K562 (cell line): ENCODE measurements around the gene DMD. TPM values are rescaled to one million over a fixed set of nuclear protein-coding genes. Genes with fewer than 3 reads are reported as not detected.

ENCODE experiments used
- ATAC-seq: fragments of 200-7000 bp; cut with Tn5 transposase; 3 replicates; pipeline ENCODE4 v1.9.1; 2020; ENCODE audit warnings: moderate library complexity
- BruUV-seq: library from RNA; stranded (reverse); fragments of 400-500 nt; replicated peaks from 2 replicates; lab custom pipeline; 2021; lab: Mats Ljungman, UMichigan
- CTCF ChIA-PET: fragments of 300-600 bp; formaldehyde crosslinking; extraction: SDS; loops from one replicate; lab custom pipeline; 2021; ENCODE audit warnings: low intra/inter-chr PET ratio; lab: Yijun Ruan, JAX
- POLR2A ChIA-PET: fragments of 300-600, 350-650 bp; sonication (Branson Sonifier 250); formaldehyde crosslinking; extraction: SDS; loops from one replicate; lab custom pipeline; 2021; ENCODE audit warnings: antibody characterized with exemption, inconsistent platforms; lab: Yijun Ruan, JAX
- DNase-seq, 4 experiments: peaks; one replicate each; pipeline versions ENCODE4 v3.0.0 to v3.0.0-alpha.2; 2011 to 2018; ENCODE audit warnings: low spot score in 3 of 4, mixed read lengths in 3 of 4; ENCODE audit errors: extremely low read depth in 1 of 4
- FAIRE-seq: peaks from 2 replicates; lab custom pipeline; 2011; peaks lifted over from hg19 to GRCh38; lab: Jason Lieb, UNC
- H2AFZ ChIP-seq: 2 replicates; pipeline ENCODE4 v1.6.0; 2011; ENCODE audit warnings: low read depth, low read length, control low read depth, inconsistent platforms
- H3K27ac ChIP-seq: fragments of 200-600 bp; 3 replicates; pipeline ENCODE4 v1.8.0; 2011; ENCODE audit warnings: low read depth, mild to moderate bottlenecking, control low read depth, inconsistent platforms, low read length, moderate library complexity, mixed read lengths; ENCODE audit errors: extremely low read depth
- H3K27me3 ChIP-seq, 2 experiments: fragments of 300-600 bp in 1 of 2; 2 replicates in 1 of 2; 3 replicates in 1 of 2; pipeline versions ENCODE4 v1.6.0 to v1.8.0; 2011; ENCODE audit warnings: inconsistent platforms in 2 of 2, low read length in 2 of 2, mild to moderate bottlenecking in 1 of 2, mixed read lengths in 1 of 2, moderate library complexity in 1 of 2; ENCODE audit not compliant: control insufficient read depth in 2 of 2, insufficient read depth in 2 of 2
- H3K36me3 ChIP-seq: fragments of 300-600 bp; 3 replicates; pipeline ENCODE4 v1.8.0; 2011; ENCODE audit warnings: mild to moderate bottlenecking, low read length, inconsistent platforms; ENCODE audit not compliant: control insufficient read depth, insufficient read depth
- H3K4me1 ChIP-seq, 2 experiments: fragments of 200-600 bp in 1 of 2; replicated peaks in 1 of 2; 2 replicates in 1 of 2; 3 replicates in 1 of 2; pipeline versions ENCODE4 v1.5.1 to v1.8.0; 2011; ENCODE audit warnings: inconsistent platforms in 2 of 2, low read length in 2 of 2, mild to moderate bottlenecking in 1 of 2, mixed read lengths in 1 of 2, moderate library complexity in 1 of 2; ENCODE audit not compliant: control insufficient read depth in 2 of 2, insufficient read depth in 2 of 2
- H3K4me2 ChIP-seq: 2 replicates; pipeline ENCODE4 v1.6.1; 2011; ENCODE audit warnings: low read length, control low read depth, inconsistent platforms, mixed read lengths; ENCODE audit not compliant: insufficient read depth
- H3K4me3 ChIP-seq: fragments of 200-600 bp; sonication (generic), shearing (Covaris generic); 2 replicates; pipeline ENCODE4 v1.5.1; 2016; ENCODE audit warnings: control low read depth, inconsistent platforms
- H3K79me2 ChIP-seq: fragments of 200-600 bp; 3 replicates; pipeline ENCODE4 v1.8.0; 2011; ENCODE audit warnings: low read length, inconsistent platforms; ENCODE audit not compliant: control insufficient read depth, insufficient read depth
- H3K9ac ChIP-seq, 2 experiments: 2 replicates each; pipeline versions ENCODE4 v1.6.0 to v1.6.1; 2011; ENCODE audit warnings: low read depth in 2 of 2, low read length in 2 of 2, control low read depth in 1 of 2, inconsistent platforms in 1 of 2, mild to moderate bottlenecking in 1 of 2, mixed read lengths in 1 of 2; ENCODE audit not compliant: insufficient read depth in 1 of 2
- H3K9me1 ChIP-seq: one replicate; pipeline ENCODE4 v1.6.0; 2011; ENCODE audit warnings: inconsistent platforms, mild to moderate bottlenecking, low read length, moderate library complexity; ENCODE audit not compliant: control insufficient read depth, insufficient read depth
- H3K9me3 ChIP-seq: replicated peaks from 2 replicates; pipeline ENCODE4 v1.5.1; 2011; ENCODE audit warnings: low read depth, low read length, inconsistent platforms; ENCODE audit not compliant: control insufficient read depth, insufficient read depth
- H4K20me1 ChIP-seq: replicated peaks from 2 replicates; pipeline ENCODE4 v1.6.1; 2011; ENCODE audit warnings: low read length, inconsistent platforms, mixed read lengths; ENCODE audit not compliant: control insufficient read depth, insufficient read depth
- CBX5 ChIP-seq: IDR thresholded peaks from 2 replicates; pipeline ENCODE4 v1.6.1; 2014; ENCODE audit warnings: low read depth, borderline replicate concordance
- CREB5 ChIP-seq: fragments of 250-450 bp; sonication (Bioruptor Pico); IDR thresholded peaks from 2 replicates; pipeline ENCODE4 v1.5.0; 2020; ENCODE audit warnings: mild to moderate bottlenecking
- ESRRA ChIP-seq: fragments of 450-650 bp; IDR thresholded peaks from 2 replicates; pipeline ENCODE4 v1.6.1; 2014; ENCODE audit warnings: low read depth, mild to moderate bottlenecking, moderate library complexity, borderline replicate concordance
- MCM7 ChIP-seq, 2 experiments: fragments of 450-650 bp; IDR thresholded peaks; 2 replicates each; pipeline ENCODE4 v1.6.1; 2016 to 2018
- MECOM ChIP-seq: fragments of 250-450 bp; sonication (Bioruptor Pico); IDR thresholded peaks from 2 replicates; pipeline ENCODE4 v1.8.0; 2022; ENCODE audit warnings: inconsistent platforms
- TAF7 ChIP-seq: fragments of 450-650 bp; IDR thresholded peaks from 2 replicates; pipeline ENCODE4 v1.6.1; 2016; ENCODE audit warnings: missing genetic modification characterization, missing compliant biosample characterization
- TGIF2 ChIP-seq: sonication (generic); formaldehyde crosslinking; IDR thresholded peaks from 2 replicates; pipeline ENCODE4 v1.8.1; 2022; ENCODE audit warnings: mild to moderate bottlenecking, missing genetic modification reagents, moderate library complexity
- ZNF347 ChIP-seq: fragments of 450-650 bp; formaldehyde crosslinking; IDR thresholded peaks from 2 replicates; pipeline ENCODE4 v1.4.0; 2020; ENCODE audit warnings: low read depth, mild to moderate bottlenecking, moderate library complexity
- ZNF609 ChIP-seq: sonication (generic); formaldehyde crosslinking; IDR thresholded peaks from 2 replicates; pipeline ENCODE4 v1.8.1; 2023; ENCODE audit warnings: missing genetic modification reagents, mild to moderate bottlenecking, borderline replicate concordance
- ZNF699 ChIP-seq: fragments of 250-450 bp; sonication (Bioruptor Pico); IDR thresholded peaks from 2 replicates; pipeline ENCODE4 v1.8.0; 2021; ENCODE audit warnings: mild to moderate bottlenecking, moderate library complexity; ENCODE audit not compliant: insufficient replicate concordance
- ZNF75A ChIP-seq: fragments of 450-650 bp; formaldehyde crosslinking; IDR thresholded peaks from 2 replicates; pipeline ENCODE4 v1.4.0; 2020; ENCODE audit warnings: mild to moderate bottlenecking
- WGBS: fragments of 100-300 bp; shearing (Covaris generic); methylation state at CpG from one replicate; pipeline ENCODE4 v1.1.6; 2016; ENCODE audit warnings: low coverage, mixed read lengths; ENCODE audit not compliant: insufficient coverage; ENCODE audit errors: missing lambda C conversion rate; 5-methylcytosine and 5-hydroxymethylcytosine counted together
- in situ Hi-C: fragments of 300-500 bp; cut with MboI; formaldehyde crosslinking; loops from 4 replicates; pipeline ENCODE4 v1.15.0; 2018; ENCODE audit warnings: inconsistent platforms, mixed read lengths
- intact Hi-C: fragments of 100-400 bp; cut with micrococcal nuclease; formaldehyde crosslinking; loops from 2 replicates; pipeline ENCODE4 v1.14.2; 2022
- polyA plus RNA-seq, 8 experiments: library from polyadenylated mRNA; depleted of rRNA in 4 of 8; stranded (reverse) in 5 of 8; unstranded in 3 of 8; fragments of >200 nt; fragmentation: Nextera tagmentation in 2 of 8; fragmentation: Illumina TruSeq in 1 of 8; extraction: Ambion mirVana in 2 of 8; extraction: Trizol in 1 of 8; gene quantifications; 2 replicates each; pipeline versions ENCODE4 v1.2.1 to v1.2.3, GENCODE V29; 2011 to 2014; ENCODE audit warnings: inconsistent platforms in 1 of 8, missing spikeins in 1 of 8
- total RNA-seq, 7 experiments: library from RNA; depleted of rRNA in 6 of 7; stranded (reverse); fragments of >200 nt in 6 of 7; fragmentation: Illumina TruSeq in 2 of 7; extraction: Trizol in 2 of 7; gene quantifications; 2 replicates each; pipeline versions ENCODE4 v1.2.1 to v1.2.3, GENCODE V29; 2011 to 2021; ENCODE audit warnings: low replicate concordance in 1 of 7

DMD gene
- total and polyA plus RNA-seq, 9 of the 15 experiments (the other 6 are each of a cell fraction or from before 2014, with no cell fraction given), result 3.8 to 20.4 (median 11.4) TPM

GRCh38 chrX:31388946-31389345, 1822.4 kb downstream of the DMD start:
- Histone ChIP-seq H3K9me1 (no peaks in the 10 kb centered on the region), H3K27me3 (no peaks in the 10 kb centered on the region), H4K20me1 (no peaks in the 10 kb centered on the region), H3K4me2 (no peak overlapping the region), H3K27ac (no peak overlapping the region), H3K4me3 (no peak overlapping the region), H3K4me1 (no peaks in the 10 kb centered on the region), H3K36me3 (no peaks in the 10 kb centered on the region), H2AFZ (no peak overlapping the region), H3K79me2 (no peaks in the 10 kb centered on the region), H3K9ac (no peak overlapping the region), H3K9me3 (no peaks in the 10 kb centered on the region)
- FAIRE-seq (no peak), DNase-seq (no peak), ATAC-seq (no peak)
- CTCF ChIA-PET, result no interaction called here
- in situ Hi-C loops (no loop called here), intact Hi-C loops (no loop called here)
- TF ChIP-seq ZNF347 (CRISPR knock-in tag), result no peak
- no peak for TF ChIP-seq TGIF2 (CRISPR knock-in tag)
- no peak for TF ChIP-seq CREB5 (CRISPR knock-in tag)
- TF ChIP-seq TAF7 (tag), result no peak
- no peak for TF ChIP-seq ZNF699 (CRISPR knock-in tag)
- no peak for TF ChIP-seq ZNF75A (CRISPR knock-in tag)
- TF ChIP-seq ZNF609 (CRISPR knock-in tag), result no peak
- TF ChIP-seq MCM7 (IDR thresholded peaks at IDR 0.05), result no peak
- TF ChIP-seq MECOM (CRISPR knock-in tag), result no peak
- no peak for TF ChIP-seq ESRRA
- TF ChIP-seq CBX5, result no peak
- BruUV-seq, result no TSS peak
- POLR2A ChIA-PET, result no interaction called here
- 0% methylated on average over 1 of the region's 1 CpG for WGBS
